Measurements from ENCODE around the gene APC2.
"Not testable (repeated sequence)": the region's sequence is repeated elsewhere in the genome, so short reads cannot be mapped to it uniquely, and the experiment has no call there.

Gene APC2

DNA sequence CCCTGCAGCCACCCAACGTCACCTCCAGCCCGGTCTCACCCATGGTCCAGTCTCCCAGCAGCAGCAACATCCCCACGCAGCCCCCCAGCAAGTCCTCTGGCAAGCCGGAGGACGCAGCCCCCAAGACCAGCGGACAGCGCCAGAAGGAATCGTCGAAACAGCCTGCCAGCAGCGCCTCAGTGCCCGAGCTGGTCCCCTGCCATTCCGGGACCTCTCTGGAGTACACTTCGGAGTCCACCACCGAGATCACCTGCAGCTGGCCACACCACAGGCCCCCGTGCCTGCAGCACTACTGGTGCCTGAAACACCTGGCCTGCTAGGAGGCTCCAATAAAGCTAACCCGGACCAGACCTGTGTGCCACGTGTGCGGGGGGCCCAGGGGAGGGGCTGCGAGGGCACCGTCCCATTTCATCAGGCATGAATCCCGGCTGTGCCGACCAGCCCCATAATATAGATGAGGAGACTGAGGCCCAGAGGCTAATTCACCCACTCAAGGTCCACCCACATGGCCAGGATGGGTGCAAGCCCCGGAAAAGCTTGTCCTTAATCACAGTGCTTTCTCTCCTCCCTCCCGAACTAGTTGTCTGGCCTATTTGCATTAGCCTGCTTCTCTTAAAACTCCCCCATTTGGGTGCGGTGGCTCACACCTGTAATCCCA is 47.8 kb downstream of the APC2 start:
- no peak for DNase-seq

DNA sequence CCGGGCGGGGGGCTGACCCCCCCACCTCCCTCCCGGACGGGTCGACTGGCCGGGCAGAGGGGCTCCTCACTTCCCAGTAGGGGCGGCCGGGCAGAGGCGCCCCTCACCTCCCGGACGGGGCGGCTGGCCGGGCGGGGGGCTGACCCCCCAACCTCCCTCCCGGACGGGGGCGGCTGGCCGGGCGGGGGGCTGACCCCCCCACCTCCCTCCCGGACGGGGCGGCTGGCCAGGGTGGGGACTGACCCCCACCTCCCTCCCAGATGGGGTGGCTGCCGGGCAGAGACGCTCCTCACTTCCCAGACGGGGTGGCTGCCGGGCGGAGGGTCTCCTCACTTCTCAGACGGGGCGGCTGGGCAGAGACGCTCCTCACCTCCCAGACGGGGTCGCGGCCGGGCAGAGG is 49.3 kb downstream of the APC2 start:
- not testable (repeated sequence) for DNase-seq

DNA sequence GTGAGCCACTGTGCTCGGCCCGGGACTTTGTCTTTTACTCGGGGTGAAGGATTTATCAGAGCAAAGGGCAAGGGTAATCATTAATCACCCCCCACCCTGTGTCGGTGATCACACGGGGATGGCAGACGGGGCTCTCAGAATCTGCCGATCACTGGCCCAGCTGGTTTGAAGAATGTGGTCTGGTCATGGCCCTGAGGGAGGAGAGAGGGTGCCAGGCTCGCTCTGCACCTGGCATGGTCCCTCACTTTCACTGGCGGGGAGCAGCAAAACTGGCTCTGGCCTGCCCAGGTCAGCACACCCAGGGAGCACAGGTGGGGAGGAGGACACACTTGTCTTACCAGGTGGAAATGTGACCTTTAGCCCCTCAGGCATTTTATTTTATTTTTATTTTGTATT is 51.3 kb downstream of the APC2 start:
- no peak for DNase-seq

DNA sequence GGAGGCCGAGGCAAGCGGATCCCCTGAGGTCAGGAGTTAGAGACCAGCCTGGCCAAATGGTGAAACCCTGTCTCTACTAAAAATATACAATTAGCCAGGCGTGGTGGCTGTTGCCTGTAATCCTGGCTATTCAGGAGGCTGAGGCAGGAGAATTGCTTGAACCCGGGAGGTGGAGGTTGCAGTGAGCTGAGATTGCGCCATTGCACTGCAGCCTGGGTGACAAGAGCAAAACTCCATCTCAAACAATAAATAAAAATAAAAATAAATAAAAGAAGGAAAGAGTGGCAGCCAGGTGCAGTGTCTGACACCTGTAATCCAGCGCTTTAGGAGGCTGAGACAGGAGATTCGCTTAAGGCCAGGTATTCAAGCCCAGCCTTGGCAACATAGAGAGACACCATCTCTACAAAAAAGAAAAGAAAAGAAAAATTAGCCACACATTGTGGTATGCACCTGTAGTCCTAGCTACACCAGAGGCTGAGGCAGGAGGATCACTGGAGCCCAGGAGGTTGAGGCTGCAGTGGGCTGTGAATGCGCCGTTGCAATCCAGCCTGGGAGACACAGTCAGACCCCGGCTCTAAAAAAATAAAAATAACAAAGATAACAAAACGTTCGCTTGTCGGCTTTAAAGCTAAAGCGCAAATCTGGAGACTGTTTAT is 52.6 kb downstream of the APC2 start:
- no peak for DNase-seq

DNA sequence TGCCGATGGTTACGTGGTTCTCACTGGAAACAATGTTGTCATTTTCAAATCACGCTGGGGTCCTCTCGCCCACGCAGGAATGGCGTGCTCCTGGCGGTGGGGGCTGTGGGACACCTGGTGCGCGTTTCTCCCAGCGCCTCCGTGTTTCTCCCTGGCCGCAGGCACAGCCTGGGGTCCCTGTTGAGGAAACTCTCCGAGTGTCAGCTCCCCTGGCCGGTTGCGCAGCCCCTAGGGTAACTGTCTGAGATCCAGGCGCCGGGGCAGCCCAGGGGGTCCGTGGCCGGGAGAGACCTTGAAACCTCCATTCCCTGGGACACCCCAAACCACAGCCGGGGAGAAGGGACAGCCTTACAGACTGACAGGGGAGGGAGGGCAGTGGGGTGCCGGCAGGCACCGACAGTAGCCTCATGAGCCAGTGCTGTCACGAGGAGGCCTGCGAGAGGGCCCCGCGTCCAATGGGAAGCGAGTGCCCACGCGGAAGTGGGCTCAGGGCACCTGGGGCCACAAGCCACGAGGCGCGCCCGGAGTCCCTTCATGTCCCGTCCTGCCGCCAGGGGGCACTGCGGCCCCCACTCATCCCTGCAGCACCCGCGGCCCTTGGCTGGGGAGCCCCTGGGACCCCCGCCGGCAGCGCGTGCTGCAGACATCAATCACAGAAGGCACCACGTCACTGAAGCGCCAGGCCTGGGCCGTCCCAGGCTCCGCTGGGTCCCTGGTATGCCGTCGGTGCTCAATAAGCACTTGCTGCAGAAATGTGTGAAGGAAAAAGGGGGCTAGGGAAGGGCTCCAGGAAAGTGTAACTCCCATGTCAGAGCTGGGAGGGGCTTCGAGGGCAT is 53.4 kb downstream of the APC2 start:
- peak; percentile 58 to 69 for DNase-seq

DNA sequence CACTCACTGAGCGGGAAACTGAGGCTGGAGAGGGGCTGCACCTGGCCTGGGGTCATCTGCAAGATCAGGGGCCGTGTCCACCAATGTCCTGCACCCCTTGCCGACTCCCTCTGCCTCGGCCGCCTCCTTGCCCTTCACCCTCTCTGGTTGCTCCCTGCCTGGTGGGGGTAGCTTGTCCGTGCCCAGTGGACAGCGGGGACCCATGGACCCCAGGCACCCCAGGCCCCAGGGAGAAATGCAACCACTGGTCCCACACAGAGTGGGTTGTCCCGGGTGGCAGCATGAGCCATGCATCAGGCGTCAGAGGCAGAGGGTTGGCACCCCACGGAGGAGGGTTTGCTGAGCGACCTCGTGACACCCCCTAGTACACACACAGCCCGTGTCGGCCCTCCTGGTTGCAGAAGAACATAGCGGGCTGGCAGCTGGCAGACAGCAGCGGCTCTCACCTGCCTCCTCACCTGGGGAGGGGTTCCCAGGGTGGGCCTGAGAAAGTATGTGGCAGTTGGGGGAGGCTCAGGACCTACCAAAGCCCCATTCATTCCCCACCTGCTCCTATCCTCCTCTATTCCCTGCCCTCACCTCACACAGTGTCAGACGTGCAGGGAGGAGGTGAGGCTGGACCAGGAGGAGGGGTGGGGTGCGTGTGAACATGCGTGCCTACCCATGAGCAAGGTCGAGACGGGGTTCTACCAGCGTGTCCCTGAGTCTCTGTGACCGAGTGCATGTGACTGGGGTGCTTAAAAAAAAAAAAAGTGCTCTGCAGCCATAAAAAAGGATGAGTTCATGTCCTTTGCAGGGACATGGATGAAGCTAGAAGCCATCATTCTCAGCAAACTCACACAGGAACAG is 54.2 kb downstream of the APC2 start:
- no peak for DNase-seq

DNA sequence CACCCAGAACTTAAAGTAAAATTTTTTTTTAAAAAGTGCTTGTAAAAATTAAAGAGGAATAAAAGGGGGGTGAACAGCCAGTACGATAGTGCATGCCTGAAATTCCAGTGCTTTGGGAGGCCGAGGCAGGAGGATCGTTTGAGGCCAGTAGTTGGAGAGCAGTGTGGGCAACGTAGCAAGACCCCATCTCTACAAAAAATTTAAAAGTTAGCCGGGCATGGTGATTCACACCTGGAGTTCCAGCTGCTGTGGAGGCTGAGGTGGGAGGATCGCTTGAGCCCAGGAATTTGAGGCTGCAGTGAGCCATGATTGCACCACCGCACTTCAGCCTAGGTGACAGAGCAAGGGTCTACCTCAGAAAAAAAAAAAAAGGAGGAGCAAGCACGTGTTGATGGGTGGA is 55.1 kb downstream of the APC2 start:
- DNase-seq: no peak

DNA sequence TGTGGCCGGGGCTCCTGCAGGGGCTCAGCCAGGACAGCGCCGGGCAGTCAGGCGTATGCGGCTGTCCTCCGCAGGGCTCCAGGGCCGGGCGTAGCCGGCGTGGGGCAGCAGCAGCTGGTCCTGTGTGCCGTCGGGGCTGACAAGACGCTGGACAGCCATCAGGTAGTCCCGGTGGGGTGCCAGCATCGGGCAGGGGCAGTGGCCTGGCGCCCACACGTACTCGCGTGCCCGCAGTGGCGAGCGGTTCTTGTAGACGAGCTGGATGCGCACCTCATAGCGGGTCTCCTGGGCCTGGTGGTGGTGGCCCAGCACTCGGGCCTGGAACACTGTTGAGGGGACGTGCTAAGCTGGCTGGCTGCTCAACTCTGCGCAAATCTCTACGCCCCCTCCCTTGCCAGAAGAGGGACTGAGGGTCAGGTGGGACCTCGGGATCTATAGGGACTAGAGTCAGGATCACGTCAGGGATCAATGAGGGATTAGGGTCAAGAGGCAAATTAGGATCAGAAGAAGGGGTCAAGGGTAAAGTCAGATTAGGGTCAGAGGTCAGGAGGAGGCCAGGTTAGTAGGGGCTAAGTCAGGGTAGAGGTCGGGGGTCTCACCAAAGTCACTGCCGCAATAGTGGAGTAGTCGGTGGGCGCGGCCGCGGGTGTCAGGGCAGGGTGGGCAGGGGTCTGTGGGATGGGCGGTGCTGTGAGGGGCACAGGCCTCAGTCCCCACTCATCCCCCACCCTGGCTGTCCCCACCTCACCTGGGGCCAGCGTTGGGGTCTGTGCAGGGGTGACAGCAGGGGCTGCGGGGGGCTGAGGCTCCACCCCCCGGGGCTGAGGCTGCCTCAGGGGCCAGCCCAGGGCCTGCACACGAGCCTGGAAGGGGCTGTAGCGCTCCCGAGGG is 56.3 kb downstream of the APC2 start:
- DNase-seq: no peak

DNA sequence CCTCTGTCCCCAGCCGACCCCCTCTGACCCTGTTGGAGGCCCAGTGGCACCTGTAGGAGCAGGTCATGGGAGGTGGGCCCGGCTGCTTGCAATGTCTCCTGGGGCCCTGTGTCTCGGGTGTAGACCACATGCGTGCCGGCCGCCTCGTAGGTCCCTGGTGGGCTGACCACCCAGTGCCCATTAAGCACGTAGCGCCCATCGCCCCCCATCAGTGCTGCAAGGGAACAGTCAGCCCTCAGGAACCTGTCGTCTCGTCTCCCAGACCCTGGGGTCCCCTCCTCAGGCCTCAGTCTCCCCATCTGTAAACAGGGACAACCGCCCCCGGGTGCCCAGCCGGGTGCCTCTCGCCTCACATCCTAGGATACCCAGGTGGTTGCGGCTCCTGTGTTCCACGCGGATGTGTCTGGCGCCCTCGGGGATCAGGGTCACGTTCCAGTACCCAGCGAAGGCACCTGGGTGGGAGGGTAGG is 57.3 kb downstream of the APC2 start:
- DNase-seq: no peak

DNA sequence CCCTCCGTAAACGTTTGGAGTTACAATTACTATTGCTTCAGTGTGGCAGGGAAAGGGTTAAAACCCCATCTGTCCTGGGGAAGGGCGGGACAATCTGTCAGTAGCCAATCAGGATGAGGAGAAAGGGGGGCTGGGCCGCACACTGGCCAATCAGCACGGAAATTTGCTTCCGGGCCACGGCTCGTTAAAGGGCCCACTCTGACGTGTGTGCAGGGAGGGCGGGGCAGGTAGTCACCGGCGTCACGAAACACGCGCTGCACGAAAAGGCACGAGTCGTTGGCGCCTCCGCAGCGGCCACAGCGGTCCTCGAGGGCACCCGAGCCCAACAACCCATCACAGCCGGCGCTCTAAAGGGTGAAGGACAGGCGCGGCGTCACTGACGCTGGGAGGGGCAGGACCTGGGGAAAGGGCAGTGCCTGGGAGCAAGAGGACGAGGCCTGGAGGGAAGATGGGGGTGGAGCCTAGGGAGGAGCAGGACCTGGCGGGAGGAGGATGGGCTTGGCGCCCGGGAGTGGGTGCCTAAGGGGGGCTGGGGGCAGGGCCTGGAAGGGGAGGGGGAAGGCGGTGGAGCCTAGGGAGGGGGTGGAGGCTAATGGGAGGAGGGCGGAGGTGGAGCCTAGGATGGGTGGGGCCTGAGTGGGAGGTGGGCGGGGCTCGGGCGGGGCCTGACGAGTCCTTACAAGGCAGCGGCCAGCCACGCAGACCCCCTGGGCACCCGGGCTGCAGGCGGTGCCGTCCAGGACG is 58.0 kb downstream of the APC2 start:
- DNase-seq: peak; percentile 85 to 93

DNA sequence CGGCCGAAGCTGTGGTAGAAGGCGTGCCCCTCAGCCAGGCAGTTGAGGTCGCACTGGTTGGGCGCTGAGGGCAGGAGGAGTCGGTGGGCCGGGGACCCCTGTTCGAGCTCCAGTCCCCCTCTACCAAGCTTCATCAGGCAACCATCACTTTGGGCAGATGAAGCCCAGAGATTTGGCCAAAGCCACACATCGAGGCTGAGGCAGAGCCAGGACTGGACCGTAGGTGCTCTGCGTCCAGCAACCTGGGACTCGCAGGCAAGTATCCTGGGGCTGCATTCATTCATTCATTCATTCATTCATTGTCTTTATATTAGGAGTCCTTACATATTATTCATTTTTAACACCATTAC is 58.6 kb downstream of the APC2 start:
- no peak for DNase-seq

DNA sequence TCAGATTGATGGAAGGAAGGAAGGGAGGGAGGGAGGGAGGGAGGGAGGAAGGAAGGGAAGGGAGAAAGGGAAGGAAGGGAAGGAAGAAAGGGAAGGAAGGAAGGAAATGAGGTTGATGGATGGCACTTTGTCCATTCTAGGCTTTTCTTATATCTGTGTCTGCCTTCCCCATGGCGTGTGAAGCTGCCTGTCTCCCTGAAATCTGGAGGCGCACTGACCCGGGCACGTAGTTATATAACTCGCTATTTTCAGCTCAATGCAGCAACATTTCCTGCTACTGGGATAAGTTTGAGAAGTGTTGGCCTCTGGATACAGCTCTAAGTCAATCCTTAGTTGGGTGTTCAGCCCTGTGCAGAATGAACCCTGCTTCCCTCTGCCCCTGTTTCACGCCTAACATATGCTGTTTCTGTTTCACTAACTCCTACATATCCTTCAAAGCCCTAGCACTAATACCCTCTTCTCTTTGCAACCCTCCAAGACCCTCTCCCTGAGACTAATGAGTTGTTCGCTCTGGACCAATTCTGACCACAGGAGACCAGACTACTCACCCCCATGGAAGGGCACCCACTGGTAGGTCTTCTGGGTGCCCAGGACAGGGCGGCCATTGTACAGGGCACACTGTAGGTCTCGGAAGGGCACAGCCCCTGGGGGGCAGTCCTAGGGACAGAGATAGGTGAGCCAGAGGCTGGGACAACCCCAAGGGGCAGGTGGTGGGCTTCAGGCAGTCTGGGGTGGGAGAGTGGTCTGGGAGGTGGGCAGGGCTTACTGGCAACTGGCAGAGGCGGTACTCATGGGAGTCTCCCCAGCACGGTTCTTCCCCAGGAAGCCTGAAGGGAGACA is 59.9 kb downstream of the APC2 start:
- no peak for DNase-seq

DNA sequence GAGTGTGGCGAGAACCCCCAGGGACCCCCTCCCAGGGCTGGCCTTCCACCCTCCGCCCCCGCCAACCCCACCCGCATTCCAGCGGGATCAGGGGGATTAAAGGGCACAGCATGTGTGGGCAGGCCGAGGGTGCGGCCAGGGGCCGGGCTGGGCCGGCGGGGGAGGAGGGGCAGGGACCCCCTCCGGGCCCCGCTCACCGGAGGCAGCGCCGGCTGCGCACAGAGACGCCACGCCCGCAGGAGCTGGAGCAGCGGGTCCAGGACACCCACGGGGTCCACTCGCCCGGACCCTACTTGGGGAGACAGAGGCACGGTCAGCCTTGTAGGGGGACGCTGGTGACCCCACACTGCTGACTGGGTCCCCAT is 60.5 kb downstream of the APC2 start:
- no peak for DNase-seq

DNA sequence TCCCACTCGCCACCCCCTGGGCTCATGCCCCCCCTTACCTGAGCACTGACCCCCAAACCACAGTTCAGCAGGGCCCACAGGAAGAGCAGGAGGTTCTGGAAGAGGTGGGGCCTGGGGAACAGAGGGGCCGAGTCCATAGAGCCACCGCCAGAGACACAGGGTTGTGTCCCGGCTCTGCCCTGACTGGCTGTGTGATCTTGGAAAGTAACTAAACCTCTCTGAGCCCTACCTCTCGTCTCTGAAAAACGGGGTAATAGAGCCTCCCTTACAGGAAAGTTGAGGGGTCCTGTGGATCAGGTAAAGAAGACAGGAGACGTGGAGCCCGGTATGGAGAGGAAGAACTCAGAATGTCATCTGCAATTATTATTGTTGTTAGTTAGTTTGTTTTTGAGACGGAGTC is 60.9 kb downstream of the APC2 start:
- DNase-seq: no peak

DNA sequence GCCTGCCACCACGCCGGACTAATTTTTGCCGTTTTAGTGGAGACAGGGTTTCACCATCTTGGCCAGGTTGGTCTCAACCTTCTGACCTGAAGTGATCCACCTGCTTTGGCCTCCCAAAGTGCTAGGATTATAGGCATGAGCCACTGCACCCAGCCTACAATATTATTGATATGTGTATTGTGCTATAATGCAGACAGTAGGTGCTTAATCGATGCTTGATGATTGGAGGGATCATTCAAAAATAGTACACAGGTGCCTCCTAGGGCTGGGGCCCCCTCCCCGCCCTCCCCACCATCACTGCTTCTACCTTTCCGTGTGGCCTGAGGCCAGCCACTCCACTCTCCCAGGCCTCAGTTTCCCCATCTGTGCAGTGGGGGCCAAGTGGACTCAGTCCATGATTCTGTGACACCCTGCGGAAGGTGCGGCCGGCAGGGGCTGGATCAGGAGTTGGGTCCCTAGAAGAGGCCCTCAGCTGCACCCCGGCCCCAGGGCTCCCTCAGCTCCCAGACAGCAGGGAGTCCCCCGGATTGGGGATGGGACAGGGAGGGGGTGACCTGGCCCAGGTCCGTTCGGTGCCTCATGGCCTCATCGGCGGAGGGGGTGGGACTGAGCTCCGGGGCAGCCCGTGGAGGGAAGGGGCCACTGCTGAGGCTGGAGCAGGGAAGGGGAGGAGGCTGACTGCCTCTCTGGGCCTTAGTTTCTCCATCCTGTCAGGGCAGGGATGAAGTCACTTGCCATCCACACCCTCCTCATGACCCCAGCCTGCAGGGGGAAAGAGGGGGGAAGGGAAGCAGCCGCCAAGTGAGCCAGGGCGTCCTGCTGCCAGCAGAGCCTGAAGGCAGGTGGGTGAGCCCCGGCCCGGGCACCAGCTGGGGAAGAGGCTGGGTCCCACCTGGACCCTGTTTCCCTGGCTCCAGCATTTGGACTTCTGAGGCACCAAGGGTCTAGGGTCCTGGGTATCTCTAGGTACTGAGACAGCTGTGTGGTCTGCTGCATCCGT is 61.7 kb downstream of the APC2 start:
- no peak for DNase-seq

DNA sequence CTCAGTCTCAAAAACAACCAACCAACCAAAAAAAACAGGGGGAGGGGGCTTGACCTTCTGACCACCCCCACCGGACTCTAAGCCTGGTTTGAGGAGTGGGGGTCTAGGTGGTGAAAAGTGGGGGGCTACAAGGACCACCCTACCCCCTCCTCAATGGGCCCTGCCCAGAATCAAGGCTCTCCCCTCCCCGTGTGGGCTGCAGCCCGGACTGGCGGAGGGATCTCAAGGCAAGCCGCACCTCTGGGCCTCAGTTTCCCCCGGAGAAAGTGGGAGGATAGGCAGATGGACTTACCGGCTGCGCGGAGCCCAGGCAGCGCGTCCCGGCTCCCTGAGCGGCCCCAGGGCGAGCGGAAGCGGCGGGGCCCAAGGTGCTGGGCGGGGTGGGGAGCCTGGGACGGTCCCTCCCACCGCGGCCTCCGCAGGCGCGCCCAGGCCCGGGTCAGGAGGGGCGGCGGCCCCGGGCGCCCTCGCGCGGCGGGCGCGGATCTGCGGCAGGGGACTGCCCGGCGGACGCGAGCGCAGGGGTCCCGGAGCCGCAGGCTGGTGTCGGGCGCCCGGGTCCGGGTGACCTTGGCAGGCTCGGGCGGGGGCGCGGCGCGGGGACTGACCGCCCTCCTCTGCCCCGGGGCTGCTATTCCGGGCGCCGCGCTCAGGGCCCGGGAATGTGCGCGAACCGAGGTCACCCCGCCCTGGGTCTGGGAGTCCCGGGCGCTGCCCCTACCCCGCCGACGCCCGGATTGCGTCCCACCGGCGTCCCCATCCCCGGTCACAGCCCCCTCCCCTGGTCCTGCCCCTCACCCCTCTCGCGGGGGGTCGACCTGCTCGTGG is 63.0 kb downstream of the APC2 start, which contains the start of gene ADAMTSL5:
Gene ADAMTSL5 (minus strand): TSS at position 349 of the 828 bp plus-strand sequence. CDS start 2,076 bp downstream, outside the sequence.
- peak; percentile 55 to 71 for DNase-seq

DNA sequence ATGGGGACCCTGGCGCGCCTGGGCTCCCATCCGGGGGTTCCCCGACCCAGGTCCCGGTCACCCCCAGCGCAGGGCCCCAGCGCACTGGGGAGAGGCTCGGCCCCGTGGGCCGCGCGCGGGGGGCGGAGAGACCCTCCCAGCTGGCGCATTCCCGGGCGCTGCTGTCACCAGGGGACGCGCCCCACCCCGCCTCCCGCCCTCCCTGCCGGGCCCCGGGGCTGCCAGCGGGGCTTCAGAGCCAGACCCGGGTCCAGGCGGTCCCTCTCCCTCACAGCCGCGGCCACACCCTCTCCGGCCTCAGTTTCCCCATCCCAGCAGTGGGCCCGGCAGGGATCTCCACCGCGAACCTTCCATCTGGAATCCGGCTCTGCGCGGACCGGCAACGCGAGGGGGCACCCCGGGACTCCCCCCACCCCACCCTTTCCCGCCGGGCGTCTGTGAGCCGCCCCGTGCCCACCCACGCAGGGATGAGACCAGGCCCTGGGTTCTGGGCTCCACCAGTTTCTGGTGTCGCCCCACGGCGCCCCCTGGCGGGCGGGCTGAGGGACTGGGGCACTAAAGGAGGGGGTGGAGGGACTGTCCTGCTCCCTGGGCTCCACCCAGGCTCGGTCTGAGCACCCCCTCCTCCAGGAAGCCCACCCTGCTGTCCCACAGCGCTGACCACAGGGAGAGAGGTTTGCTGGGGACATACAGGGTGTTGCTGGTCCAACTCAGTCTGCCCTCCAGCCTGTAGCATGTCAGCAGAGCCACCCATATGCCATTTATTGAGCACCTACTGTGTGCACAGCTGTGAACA is 63.8 kb downstream of the APC2 start:
- DNase-seq: peak; percentile 60 to 70
